H1 (cell line): Measurements from ENCODE around the gene ARHGEF39. TPM values are rescaled to one million over a fixed set of nuclear protein-coding genes. Genes with fewer than 3 reads are reported as not detected.

Experiments used
- ATF3 ChIP-seq: IDR thresholded peaks from 2 replicates; pipeline ENCODE4 v1.6.1; 2011; ENCODE audit warnings: low read depth, mild to moderate bottlenecking, low read length; ENCODE audit not compliant: insufficient read depth
- CHD1 ChIP-seq: IDR thresholded peaks from 2 replicates; pipeline ENCODE4 v1.6.1; 2012; ENCODE audit warnings: low read depth, low read length, improper control_type of control experiment
- EGR1 ChIP-seq: IDR thresholded peaks from 2 replicates; pipeline ENCODE4 v1.6.1; 2011; ENCODE audit warnings: low read depth, low read length, borderline replicate concordance
- GTF2F1 ChIP-seq: IDR thresholded peaks from 2 replicates; pipeline ENCODE4 v1.6.1; 2012; ENCODE audit warnings: low read depth, low read length, improper control_type of control experiment, borderline replicate concordance
- POLR2AphosphoS5 ChIP-seq: IDR thresholded peaks from 2 replicates; pipeline ENCODE4 v1.6.1; 2011; ENCODE audit warnings: low read depth, low read length
- SIRT6 ChIP-seq: IDR thresholded peaks from one replicate; pipeline ENCODE4 v1.7.1; 2012; ENCODE audit warnings: low read length, inconsistent platforms
- SP2 ChIP-seq: IDR thresholded peaks from 2 replicates; pipeline ENCODE4 v1.6.1; 2012; ENCODE audit warnings: mild to moderate bottlenecking, low read length, inconsistent platforms
- TBP ChIP-seq: IDR thresholded peaks from 2 replicates; pipeline ENCODE4 v1.6.1; 2011; ENCODE audit warnings: low read depth, low read length, improper control_type of control experiment
- polyA plus RNA-seq, 7 experiments: library from polyadenylated mRNA; depleted of rRNA in 3 of 7; stranded (reverse) in 5 of 7; unstranded in 2 of 7; fragments of >200 nt in 5 of 7; fragments of 200-250 nt in 2 of 7; gene quantifications; 1 replicate in 5 of 7; 2 replicates in 1 of 7; 4 replicates in 1 of 7; pipeline versions ENCODE4 v1.2.1 to v1.2.3, GENCODE V29; 2011 to 2013; ENCODE audit warnings: missing spikeins in 2 of 7, mixed read lengths in 2 of 7
- total RNA-seq: library from RNA; stranded (reverse); fragmentation: NEBNext Ultra II Directional; extraction: Animal tissue kit (Norgen Biotek cat#: 25700); gene quantifications from 2 replicates; pipeline ENCODE4 v1.2.1, GENCODE V29; 2021

The ARHGEF39 gene
- total and polyA plus RNA-seq, 2 of the 8 experiments (the other 6 are each of a cell fraction or from before 2014, with no cell fraction given), result 18.6 to 18.7 TPM

DNA sequence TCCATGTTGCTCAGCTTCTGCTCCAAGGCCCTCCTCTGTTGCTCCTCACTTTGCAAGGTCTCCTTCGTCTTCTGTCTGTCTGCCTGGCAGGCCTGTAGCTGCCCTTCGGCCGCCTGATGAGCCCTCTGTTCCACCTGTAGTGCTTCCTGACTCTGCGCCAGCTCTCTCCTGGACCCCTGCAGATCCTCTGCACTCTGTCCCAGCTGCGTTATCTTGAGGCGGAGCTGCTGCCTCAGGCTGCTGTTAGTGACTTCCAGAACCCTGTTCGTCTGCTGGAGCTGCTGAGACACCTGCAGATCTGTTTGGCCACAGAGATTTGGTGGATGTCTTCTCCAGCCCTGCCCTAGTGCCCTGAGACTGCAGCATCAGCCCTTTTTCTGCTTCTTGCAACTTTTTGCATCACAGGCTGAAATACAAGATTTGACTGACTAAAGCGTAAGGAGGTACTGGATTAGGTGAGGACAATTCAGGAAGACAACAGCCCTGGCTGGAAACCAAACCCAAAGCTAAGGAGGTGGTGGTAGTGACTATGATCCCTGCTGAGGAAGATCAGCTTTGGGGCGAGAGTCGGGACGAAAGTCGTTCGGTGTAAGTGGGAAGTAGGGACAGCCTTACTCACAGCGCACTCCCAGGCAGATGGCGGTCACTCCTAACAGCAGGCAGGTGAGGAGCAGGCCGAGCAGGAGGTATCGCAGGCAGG lies 48.9 kb downstream of the ARHGEF39 start (continued):
- TF ChIP-seq SP2 (no peak), CHD1 (no peak), EGR1 (no peak), GTF2F1 (no peak), ATF3 (no peak), SIRT6 (no peak), POLR2AphosphoS5 (no peak; the same call in 1 of the 2 replicates), TBP (no peak)
